Tibial nerve (tissue), 4 donors: ENCODE data around the gene FBXL22.

ENCODE experiments used
- CTCF ChIP-seq, 5 experiments: fragments of 200-600 bp in 3 of 5; fragments of 450-650 bp in 2 of 5; sonication (generic) in 3 of 5; IDR thresholded peaks; one replicate each; pipeline ENCODE4 v1.5.1; 2016 to 2019; ENCODE audit warnings: antibody characterized with exemption in 5 of 5, mild to moderate bottlenecking in 3 of 5, moderate library complexity in 2 of 5
- EP300 ChIP-seq, 2 donors: sonication (generic); formaldehyde crosslinking; IDR thresholded peaks; one replicate each; pipeline ENCODE4 v1.6.1; 2017; ENCODE audit warnings: antibody characterized with exemption in 2 of 2, mild to moderate bottlenecking in 1 of 2
- POLR2A ChIP-seq, 2 donors: fragments of 450-650 bp; IDR thresholded peaks; one replicate each; pipeline ENCODE4 v1.6.1; 2017; ENCODE audit warnings: antibody characterized with exemption in 2 of 2, mild to moderate bottlenecking in 2 of 2, moderate library complexity in 2 of 2

- TF ChIP-seq POLR2A (IDR thresholded peaks at IDR 0.05) (no peak), CTCF (IDR thresholded peaks at IDR 0.05) (no peak), EP300 (IDR thresholded peaks at IDR 0.05) (no peak)
These were observed 2.9 kb downstream of the FBXL22 start for GRCh38 chr15:63600001-63600615.
